Stomach (tissue), 9 donors: ENCODE results near the gene PPP1R14B. TPM values are rescaled to one million over a fixed set of nuclear protein-coding genes. Genes with fewer than 3 reads are reported as not detected.

Experiments
- DNase-seq, 2 donors: peaks; one replicate each; pipeline versions ENCODE4 v3.0.0 to v3.0.0-alpha.2; 2013 to 2019
- H3K27ac ChIP-seq, 5 donors: fragments of 200-600 bp in 4 of 5; sonication (generic) in 4 of 5; one replicate each; pipeline ENCODE4 v1.5.1; 2013 to 2019; ENCODE audit warnings: mild to moderate bottlenecking in 1 of 5, moderate library complexity in 1 of 5
- H3K27me3 ChIP-seq, 3 donors: fragments of 200-600 bp; sonication (generic); one replicate each; pipeline ENCODE4 v1.5.1; 2017 to 2019; ENCODE audit warnings: mixed run types in 1 of 3
- H3K36me3 ChIP-seq, 4 donors: fragments of 200-600 bp; sonication (generic); 1 replicate in 3 of 4; 2 replicates in 1 of 4; pipeline ENCODE4 v1.5.1; 2016 to 2019
- H3K4me1 ChIP-seq, 4 donors: fragments of 200-600 bp; sonication (generic); one replicate each; pipeline ENCODE4 v1.5.1; 2016 to 2019
- H3K4me3 ChIP-seq, 4 donors: fragments of 200-600 bp; sonication (generic) in 3 of 4; one replicate each; pipeline ENCODE4 v1.5.1; 2016 to 2019; ENCODE audit warnings: mild to moderate bottlenecking in 1 of 4
- H3K9me3 ChIP-seq, 4 donors: fragments of 200-600 bp; sonication (generic); one replicate each; pipeline ENCODE4 v1.5.1; 2016 to 2019
- CTCF ChIP-seq, 7 experiments: fragments of 450-650 bp in 4 of 7; fragments of 200-600 bp in 3 of 7; sonication (generic) in 3 of 7; IDR thresholded peaks; one replicate each; pipeline ENCODE4 v1.5.1; 2016 to 2019; ENCODE audit warnings: antibody characterized with exemption in 7 of 7, control low read depth in 2 of 7, mild to moderate bottlenecking in 1 of 7
- EP300 ChIP-seq: sonication (generic); formaldehyde crosslinking; IDR thresholded peaks from one replicate; pipeline ENCODE4 v1.6.1; 2017; ENCODE audit warnings: antibody characterized with exemption
- POLR2A ChIP-seq, 4 donors: fragments of 450-650 bp; IDR thresholded peaks; one replicate each; pipeline ENCODE4 v1.6.1; 2016; ENCODE audit warnings: antibody characterized with exemption in 4 of 4, control low read depth in 2 of 4, mild to moderate bottlenecking in 1 of 4, moderate library complexity in 1 of 4
- POLR2AphosphoS5 ChIP-seq, 3 donors: sonication (generic); formaldehyde crosslinking; IDR thresholded peaks; one replicate each; pipeline ENCODE4 v1.6.1; 2016; ENCODE audit warnings: antibody characterized with exemption in 3 of 3
- WGBS, 5 donors: extraction: QIAGEN DNeasy Blood & Tissue Kit in 3 of 5; methylation state at CpG; one replicate each; pipeline versions ENCODE4 v1.1.5 to v1.1.7; 2013 to 2018; 5-methylcytosine and 5-hydroxymethylcytosine counted together
- intact Hi-C: fragments of 100-400 bp; cut with DNase I; formaldehyde crosslinking; loops from one replicate; pipeline ENCODE4 v1.15.1; 2023; ENCODE audit warnings: low total_unique reads
- polyA plus RNA-seq, 3 donors: library from polyadenylated mRNA; stranded (reverse); fragments of 200-250 nt; gene quantifications; one replicate each; pipeline ENCODE4 v1.2.3, GENCODE V29; 2013
- total RNA-seq, 5 donors: library from RNA; depleted of rRNA; stranded (reverse); fragments of >200 nt; gene quantifications; one replicate each; pipeline versions ENCODE4 v1.1.0 to v1.2.3, GENCODE V29; 2014 to 2016
- donor health status: healthy with polysubstance abuse.
- donor health status: Bipolar disorder and iron deficiency.
- donor health status: healthy.

The PPP1R14B gene
- total and polyA plus RNA-seq, 8 donors = 39.3 to 234 (median 77.6) TPM

DNA sequence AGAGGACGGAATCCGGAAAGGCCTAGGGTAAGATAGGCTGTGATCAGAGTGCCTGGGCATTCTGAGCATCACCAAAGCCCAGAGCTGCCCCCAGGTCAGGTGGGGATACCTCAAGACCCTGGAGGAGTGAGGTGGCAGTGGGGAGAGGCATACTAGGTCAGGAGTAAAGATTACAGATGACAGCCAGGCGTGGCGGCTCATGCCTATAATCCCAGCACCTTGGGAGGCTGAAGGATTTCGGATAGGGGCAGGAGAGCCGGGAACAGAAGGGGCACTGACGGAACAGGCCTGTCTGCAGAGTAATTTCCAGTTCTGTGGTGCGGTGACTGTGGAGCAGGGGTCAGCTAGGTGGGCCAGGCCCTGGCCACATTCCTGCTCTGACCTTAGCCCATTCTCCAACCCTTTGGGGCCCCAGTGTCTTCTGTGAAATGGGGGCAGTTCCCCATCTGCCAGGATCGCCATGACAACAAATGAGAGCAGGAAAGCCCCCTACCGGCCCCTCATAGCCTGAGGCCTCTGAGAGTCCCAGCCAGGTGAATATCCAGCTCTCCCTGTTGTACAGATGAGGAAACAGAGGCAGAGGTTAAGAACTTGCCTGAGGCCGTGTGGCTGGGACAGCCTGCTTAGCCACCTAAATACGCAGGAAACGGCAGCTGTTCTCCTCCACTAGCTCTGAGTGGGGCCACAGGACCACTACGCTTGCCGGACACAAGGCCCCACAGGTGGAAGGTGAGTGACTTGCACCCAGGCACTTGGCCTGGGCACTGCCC lies 28.5 kb upstream of the PPP1R14B start:
- Histone ChIP-seq H3K4me1 (peaks cover 12 to 41% (median 38%) of the 10 kb centered on the region in 4 donors), H3K9me3 (no peaks in the 10 kb centered on the region), H3K27me3 (no peaks in the 10 kb centered on the region), H3K36me3 (peaks cover 13 to 47% (median 44%) of the 10 kb centered on the region in 4 donors), H3K27ac (peak overlapping the region; percentile 14 to 96 (median 36)), H3K4me3 (no peak overlapping the region)
- TF ChIP-seq EP300 = no peak
- no peak for TF ChIP-seq CTCF (IDR thresholded peaks at IDR 0.05)
- TF ChIP-seq POLR2AphosphoS5 (IDR thresholded peaks at IDR 0.05) = no peak
- DNase-seq = no peak
- intact Hi-C loops = no loop called here
- WGBS, 5 donors = 61 to 90% (median 87%) methylated on average over 12 to 15 of the region's 15 CpGs

- DNase-seq = peak; percentile 98 to 100
- Histone ChIP-seq H3K27me3 (no peaks in the 10 kb centered on the region), H3K27ac (peak overlapping the region; percentile 93 to 99 (median 95)), H3K4me1 (peaks cover 27 to 55% (median 51%) of the 10 kb centered on the region in 4 donors), H3K9me3 (no peaks in the 10 kb centered on the region), H3K4me3 (peak overlapping the region; percentile 63 to 81 (median 70)), H3K36me3 (peaks cover 14 to 28% (median 25%) of the 10 kb centered on the region in 4 donors)
- intact Hi-C loops = no loop called here
- 0 to 1% (median 0%) methylated on average over 26 to 58 of the region's 58 CpGs for WGBS, 5 donors
- TF ChIP-seq CTCF (IDR thresholded peaks at IDR 0.05) = peak in 1 of 7 experiments; percentile 9
- peak; percentile 66 to 99 (median 95) for TF ChIP-seq POLR2AphosphoS5 (IDR thresholded peaks at IDR 0.05)
- no peak for TF ChIP-seq EP300
- no peak for TF ChIP-seq POLR2A (IDR thresholded peaks at IDR 0.05)
Measured at GRCh38 chr11:64269540-64270220, 22.9 kb upstream of the PPP1R14B start.

GRCh38 chr11:64268893-64269539 lies 22.3 kb upstream of the PPP1R14B start:
- intact Hi-C loops = no loop called here
- WGBS, 5 donors = 0 to 4% (median 2%) methylated on average over 14 to 34 of the region's 34 CpGs

More at GRCh38 chr11:64268893-64269539, 22.3 kb upstream of the PPP1R14B start:
- peak overlapping the region; percentile 63 to 81 (median 70) for H3K4me3 ChIP-seq
- H3K27me3 ChIP-seq = no peaks in the 10 kb centered on the region
- no peak for TF ChIP-seq POLR2A (IDR thresholded peaks at IDR 0.05)
- no peak for TF ChIP-seq CTCF (IDR thresholded peaks at IDR 0.05)
- TF ChIP-seq EP300 = no peak
- TF ChIP-seq POLR2AphosphoS5 (IDR thresholded peaks at IDR 0.05) = no peak
- H3K4me1 ChIP-seq = peaks cover 27 to 51% (median 46%) of the 10 kb centered on the region in 4 donors
- H3K27ac ChIP-seq = peak overlapping the region; percentile 92 to 99 (median 95)
- peaks cover 17 to 34% (median 32%) of the 10 kb centered on the region in 4 donors for H3K36me3 ChIP-seq
- H3K9me3 ChIP-seq = no peaks in the 10 kb centered on the region
- DNase-seq = peak; percentile 56 to 79
